Loucy (cell line): ENCODE results near the gene MGRN1.

ENCODE experiments used
- H2AFZ ChIP-seq: fragments of 200-600 bp; sonication (generic); 2 replicates; pipeline ENCODE4 v1.6.0; 2016; ENCODE audit warnings: antibody characterized with exemption, mild to moderate bottlenecking, low read length, moderate library complexity
- H3F3A ChIP-seq: fragments of 200-600 bp; 2 replicates; pipeline ENCODE4 v1.6.0; 2016; ENCODE audit warnings: antibody characterized with exemption, low read depth, mild to moderate bottlenecking
- H3K27me3 ChIP-seq: fragments of 200-600 bp; sonication (generic); 2 replicates; pipeline ENCODE4 v1.6.1; 2014; ENCODE audit warnings: low read length, mild to moderate bottlenecking; ENCODE audit not compliant: insufficient read depth, poor library complexity, severe bottlenecking
- H3K36me3 ChIP-seq: fragments of 200-600 bp; sonication (generic); 2 replicates; pipeline ENCODE4 v1.6.1; 2016; ENCODE audit warnings: low read length; ENCODE audit not compliant: insufficient read depth
- H3K4me1 ChIP-seq: fragments of 200-600 bp; sonication (generic); 2 replicates; pipeline ENCODE4 v1.5.1; 2014; ENCODE audit warnings: low read length, mild to moderate bottlenecking; ENCODE audit not compliant: insufficient read depth, poor library complexity, severe bottlenecking
- H3K4me2 ChIP-seq: fragments of 200-600 bp; sonication (generic); 2 replicates; pipeline ENCODE4 v1.6.0; 2014; ENCODE audit warnings: antibody characterized with exemption, low read length, low read depth, mild to moderate bottlenecking; ENCODE audit not compliant: poor library complexity, severe bottlenecking
- H3K4me3 ChIP-seq: fragments of 200-600 bp; sonication (generic); 2 replicates; pipeline ENCODE4 v1.5.1; 2014; ENCODE audit warnings: low read length, mild to moderate bottlenecking, mixed read lengths; ENCODE audit not compliant: poor library complexity, severe bottlenecking
- H3K79me2 ChIP-seq: fragments of 200-600 bp; sonication (generic); 2 replicates; pipeline ENCODE4 v1.6.1; 2014; ENCODE audit warnings: low read length; ENCODE audit not compliant: insufficient read depth
- H3K9ac ChIP-seq: fragments of 200-600 bp; sonication (generic); 2 replicates; pipeline ENCODE4 v1.6.0; 2014; ENCODE audit warnings: mild to moderate bottlenecking, low read depth, low read length, moderate library complexity; ENCODE audit not compliant: poor library complexity, severe bottlenecking
- H3K9me2 ChIP-seq: fragments of 200-600 bp; sonication (generic); replicated peaks from 2 replicates; pipeline ENCODE4 v1.6.1; 2016; ENCODE audit warnings: low read depth, low read length, mixed read lengths
- H3K9me3 ChIP-seq: fragments of 200-600 bp; sonication (generic); 2 replicates; pipeline ENCODE4 v1.6.1; 2014; ENCODE audit warnings: mild to moderate bottlenecking, antibody characterized with exemption, low read length, low read depth; ENCODE audit not compliant: insufficient read depth
- H4K20me1 ChIP-seq: fragments of 200-600 bp; sonication (generic); 2 replicates; pipeline ENCODE4 v1.6.0; 2014; ENCODE audit warnings: antibody characterized with exemption, low read length, mild to moderate bottlenecking; ENCODE audit not compliant: insufficient read depth, poor library complexity, severe bottlenecking
- CTCF ChIP-seq: fragments of 200-600 bp; sonication (generic); conservative IDR thresholded peaks from 2 replicates; pipeline ENCODE4 v1.5.1; 2014; ENCODE audit warnings: mild to moderate bottlenecking, antibody characterized with exemption, low read length
- EZH2phosphoT487 ChIP-seq: fragments of 200-600 bp; IDR thresholded peaks from 2 replicates; pipeline ENCODE4 v1.6.1; 2018; ENCODE audit warnings: antibody characterized with exemption, mild to moderate bottlenecking, moderate library complexity, borderline replicate concordance

The MGRN1 gene

GRCh38 chr16:4661661-4662060 lies 37.0 kb downstream of the MGRN1 start:
- H2AFZ ChIP-seq: no peak overlapping the region
- no peaks in the 10 kb centered on the region for H3F3A ChIP-seq
- no peaks in the 10 kb centered on the region for H3K79me2 ChIP-seq
- TF ChIP-seq CTCF (no peak), EZH2phosphoT487 (no peak)
- H3K9ac ChIP-seq: no peak overlapping the region
- no peaks in the 10 kb centered on the region for H4K20me1 ChIP-seq
- no peaks in the 10 kb centered on the region for H3K9me3 ChIP-seq
- H3K27me3 ChIP-seq: no peaks in the 10 kb centered on the region
- H3K4me2 ChIP-seq: no peak overlapping the region
- peaks cover 10% of the 10 kb centered on the region; the same call in 1 of the 2 replicates for H3K36me3 ChIP-seq
- no peak overlapping the region for H3K4me3 ChIP-seq
- H3K4me1 ChIP-seq: peaks cover 18% of the 10 kb centered on the region
- H3K9me2 ChIP-seq: no peaks in the 10 kb centered on the region

GRCh38 chr16:4663465-4663776 lies 38.8 kb downstream of the MGRN1 start:
- Histone ChIP-seq H2AFZ (no peak overlapping the region), H3F3A (no peaks in the 10 kb centered on the region), H3K27me3 (no peaks in the 10 kb centered on the region), H3K9me2 (no peaks in the 10 kb centered on the region), H3K9me3 (no peaks in the 10 kb centered on the region), H3K4me2 (peak overlapping the region; percentile 46), H3K79me2 (no peaks in the 10 kb centered on the region), H3K36me3 (peaks cover 14% of the 10 kb centered on the region; the same call in 1 of the 2 replicates), H3K9ac (peak overlapping the region; percentile 66), H4K20me1 (no peaks in the 10 kb centered on the region), H3K4me1 (peaks cover 18% of the 10 kb centered on the region), H3K4me3 (no peak overlapping the region)
- TF ChIP-seq EZH2phosphoT487 (no peak), CTCF (no peak)

- peak overlapping the region; percentile 66 for H3K9ac ChIP-seq
- H3K4me3 ChIP-seq: peak overlapping the region; percentile 7
- H2AFZ ChIP-seq: no peak overlapping the region
- no peaks in the 10 kb centered on the region for H3K9me2 ChIP-seq
- peak overlapping the region; percentile 59 for H3K4me2 ChIP-seq
- no peaks in the 10 kb centered on the region for H3K27me3 ChIP-seq
- H3F3A ChIP-seq: no peaks in the 10 kb centered on the region
- H3K9me3 ChIP-seq: no peaks in the 10 kb centered on the region
- H3K36me3 ChIP-seq: peaks cover 19% of the 10 kb centered on the region; the same call in 1 of the 2 replicates
- no peaks in the 10 kb centered on the region for H4K20me1 ChIP-seq
- TF ChIP-seq CTCF (no peak), EZH2phosphoT487 (no peak)
- no peaks in the 10 kb centered on the region for H3K79me2 ChIP-seq
- H3K4me1 ChIP-seq: peaks cover 18% of the 10 kb centered on the region
Observed at GRCh38 chr16:4663777-4664465, 39.3 kb downstream of the MGRN1 start.
